ENCODE results near the gene MAN1A1. TPM values are rescaled to one million over a fixed set of nuclear protein-coding genes. Genes with fewer than 3 reads are reported as not detected.

Gene MAN1A1
- total RNA-seq, 1 donor from 2014 or later: 19.7 TPM

DNA sequence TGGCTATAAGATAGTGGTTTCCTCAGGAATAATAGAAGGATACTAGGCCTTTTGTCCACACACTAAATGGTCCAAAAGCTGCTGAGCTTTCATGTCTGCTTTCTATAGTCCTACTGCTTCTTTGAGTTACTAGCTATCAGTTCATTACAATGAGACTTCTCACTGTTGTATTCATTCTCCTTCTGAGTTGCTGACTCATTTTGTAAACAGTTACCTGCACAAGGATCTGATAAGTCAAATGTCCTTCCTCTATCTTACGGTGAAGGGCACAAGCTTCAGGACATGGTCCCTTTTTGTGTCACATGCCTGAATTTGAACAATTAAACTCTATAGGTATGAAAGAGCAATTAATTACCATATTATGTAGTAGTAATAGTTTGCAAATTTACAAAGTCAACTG is 90.5 kb downstream of the MAN1A1 start:
- intact Hi-C loops (cut with micrococcal nuclease): no loop called here
- H3K4me1 ChIP-seq: no peaks in the 10 kb centered on the region
- H3K27me3 ChIP-seq (ENCODE audit: low read depth): no peaks in the 10 kb centered on the region
- H3K27ac ChIP-seq (replicated peaks): no peak overlapping the region
- no peak for DNase-seq
- H3K4me3 ChIP-seq: no peak overlapping the region
- H3K9me3 ChIP-seq (replicated peaks): no peaks in the 10 kb centered on the region
- TF ChIP-seq, protein P1, sequence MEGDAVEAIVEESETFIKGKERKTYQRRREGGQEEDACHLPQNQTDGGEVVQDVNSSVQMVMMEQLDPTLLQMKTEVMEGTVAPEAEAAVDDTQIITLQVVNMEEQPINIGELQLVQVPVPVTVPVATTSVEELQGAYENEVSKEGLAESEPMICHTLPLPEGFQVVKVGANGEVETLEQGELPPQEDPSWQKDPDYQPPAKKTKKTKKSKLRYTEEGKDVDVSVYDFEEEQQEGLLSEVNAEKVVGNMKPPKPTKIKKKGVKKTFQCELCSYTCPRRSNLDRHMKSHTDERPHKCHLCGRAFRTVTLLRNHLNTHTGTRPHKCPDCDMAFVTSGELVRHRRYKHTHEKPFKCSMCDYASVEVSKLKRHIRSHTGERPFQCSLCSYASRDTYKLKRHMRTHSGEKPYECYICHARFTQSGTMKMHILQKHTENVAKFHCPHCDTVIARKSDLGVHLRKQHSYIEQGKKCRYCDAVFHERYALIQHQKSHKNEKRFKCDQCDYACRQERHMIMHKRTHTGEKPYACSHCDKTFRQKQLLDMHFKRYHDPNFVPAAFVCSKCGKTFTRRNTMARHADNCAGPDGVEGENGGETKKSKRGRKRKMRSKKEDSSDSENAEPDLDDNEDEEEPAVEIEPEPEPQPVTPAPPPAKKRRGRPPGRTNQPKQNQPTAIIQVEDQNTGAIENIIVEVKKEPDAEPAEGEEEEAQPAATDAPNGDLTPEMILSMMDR (IDR thresholded peaks at IDR 0.05; ENCODE audit: borderline replicate concordance): no peak
- no peaks in the 10 kb centered on the region for H3K36me3 ChIP-seq

DNA sequence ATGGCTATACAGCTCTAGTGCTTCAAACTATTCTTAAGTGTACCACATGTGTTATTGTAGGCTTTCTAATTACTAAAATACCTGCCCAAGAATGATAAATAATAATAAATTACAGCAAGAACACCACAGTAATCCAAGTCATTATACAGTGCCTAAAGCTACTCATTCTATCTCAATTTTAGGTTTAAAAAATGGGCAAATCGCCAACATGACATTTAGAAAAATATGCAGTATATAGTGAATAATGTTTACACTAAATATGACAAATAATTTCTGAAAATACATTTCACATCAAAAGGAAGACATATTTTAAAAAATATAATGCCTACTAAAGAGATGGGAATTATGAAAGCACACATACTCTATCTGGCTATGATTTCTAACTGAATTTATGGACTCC is 91.8 kb downstream of the MAN1A1 start:
- TF ChIP-seq, protein P1 (IDR thresholded peaks at IDR 0.05; ENCODE audit: borderline replicate concordance): no peak
- no peaks in the 10 kb centered on the region for H3K4me1 ChIP-seq
- H3K4me3 ChIP-seq: no peak overlapping the region
- H3K9me3 ChIP-seq (replicated peaks): no peaks in the 10 kb centered on the region
- H3K27ac ChIP-seq (replicated peaks): no peak overlapping the region
- intact Hi-C loops (cut with micrococcal nuclease): no loop called here
- no peaks in the 10 kb centered on the region for H3K36me3 ChIP-seq
- no peaks in the 10 kb centered on the region for H3K27me3 ChIP-seq (ENCODE audit: low read depth)
- DNase-seq: no peak

DNA sequence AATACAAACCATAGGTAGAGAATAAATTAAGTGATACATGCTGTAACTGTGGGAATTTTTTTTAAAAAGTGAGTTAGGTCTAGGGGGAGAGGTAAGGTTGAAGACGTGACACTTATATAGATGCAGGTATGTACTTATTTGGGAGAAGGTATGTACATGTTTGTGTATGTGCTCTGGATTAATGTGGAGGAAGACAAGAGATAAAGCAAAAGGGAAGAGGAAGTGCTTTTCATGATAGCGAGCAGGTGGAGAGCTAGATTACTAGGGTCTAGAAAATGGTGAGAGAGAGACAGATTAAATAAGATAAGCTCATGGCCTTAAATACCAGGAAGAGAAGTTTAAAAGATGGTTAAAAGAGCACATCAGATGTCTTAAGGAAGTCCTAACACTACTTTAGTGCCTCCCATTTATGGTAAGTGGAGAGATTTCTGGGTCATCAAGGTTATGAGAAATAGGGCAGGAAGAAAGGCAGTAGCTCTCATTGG is 92.5 kb downstream of the MAN1A1 start:
- Histone ChIP-seq H3K27me3 (ENCODE audit: low read depth) (no peaks in the 10 kb centered on the region), H3K4me3 (no peak overlapping the region), H3K36me3 (no peaks in the 10 kb centered on the region), H3K27ac (replicated peaks) (no peak overlapping the region), H3K4me1 (no peaks in the 10 kb centered on the region), H3K9me3 (replicated peaks) (no peaks in the 10 kb centered on the region)
- TF ChIP-seq, protein P1 (IDR thresholded peaks at IDR 0.05; ENCODE audit: borderline replicate concordance): no peak
- no peak for DNase-seq
- intact Hi-C loops (cut with micrococcal nuclease): no loop called here

DNA sequence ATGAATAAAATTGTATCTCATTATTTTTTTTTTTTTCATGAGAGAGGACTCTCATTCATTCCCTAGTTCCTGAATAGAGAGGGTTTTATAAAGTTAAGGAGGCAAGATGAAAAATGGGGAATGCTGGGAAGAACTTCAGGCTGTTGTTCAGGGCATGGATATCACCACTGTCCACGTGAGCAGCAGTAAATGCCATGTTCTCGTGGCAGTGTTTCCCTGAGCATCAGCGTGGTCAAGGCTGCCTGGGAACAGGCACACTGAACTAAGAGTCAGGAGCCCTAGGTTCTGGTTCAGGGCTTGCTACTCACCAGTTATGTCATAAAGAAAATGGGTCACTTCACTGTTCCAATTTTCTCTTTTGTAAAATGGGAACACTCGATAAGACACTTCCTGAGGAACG is 93.2 kb downstream of the MAN1A1 start:
- Histone ChIP-seq H3K9me3 (replicated peaks) (no peaks in the 10 kb centered on the region), H3K27me3 (ENCODE audit: low read depth) (no peaks in the 10 kb centered on the region), H3K4me3 (no peak overlapping the region), H3K4me1 (no peaks in the 10 kb centered on the region), H3K36me3 (no peaks in the 10 kb centered on the region), H3K27ac (replicated peaks) (no peak overlapping the region)
- TF ChIP-seq, protein P1 (IDR thresholded peaks at IDR 0.05; ENCODE audit: borderline replicate concordance): no peak
- no peak for DNase-seq
- intact Hi-C loops (cut with micrococcal nuclease): no loop called here

DNA sequence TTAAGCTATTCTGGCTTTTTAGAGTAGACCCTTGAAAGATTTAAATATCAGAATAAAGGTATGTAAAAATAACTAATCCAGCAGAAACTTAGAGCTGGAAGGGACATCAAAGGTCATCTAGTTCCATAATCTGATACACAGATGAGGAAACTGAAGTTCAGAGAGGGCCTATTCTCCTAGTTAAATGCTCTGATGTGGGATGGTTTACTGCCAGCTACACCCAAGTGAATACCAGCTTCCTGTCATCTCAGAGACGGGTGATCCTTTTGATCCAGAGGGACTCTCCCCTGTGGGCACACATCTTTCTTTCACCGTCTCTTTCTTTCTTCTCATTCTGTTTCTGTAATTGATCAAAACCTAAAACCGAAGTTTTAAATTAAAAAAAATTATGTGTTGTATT is 94.1 kb downstream of the MAN1A1 start:
- no peaks in the 10 kb centered on the region for H3K9me3 ChIP-seq (replicated peaks)
- TF ChIP-seq, protein P1 (IDR thresholded peaks at IDR 0.05; ENCODE audit: borderline replicate concordance): no peak

DNA sequence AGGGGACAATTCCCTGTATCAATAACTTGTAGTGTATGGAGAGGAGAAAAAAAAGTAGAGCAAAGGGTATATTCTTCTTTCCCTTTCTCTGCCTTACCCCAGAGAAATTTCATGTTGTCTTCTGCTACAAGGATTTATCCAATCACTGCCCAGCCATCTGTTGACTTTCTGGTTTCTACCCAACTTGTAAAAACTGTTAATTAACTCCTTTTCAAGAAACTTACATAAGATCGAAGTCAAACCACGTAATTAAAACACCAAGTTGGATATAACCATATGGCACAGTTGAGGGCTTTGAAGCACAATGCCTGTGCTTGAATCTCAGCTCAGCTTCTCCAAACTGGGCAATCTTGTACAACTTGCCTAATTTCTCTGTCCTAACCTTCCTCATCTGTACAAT is 99.5 kb downstream of the MAN1A1 start:
- no peak for DNase-seq
- H3K27ac ChIP-seq (replicated peaks): no peak overlapping the region
- H3K9me3 ChIP-seq (replicated peaks): no peaks in the 10 kb centered on the region
- H3K36me3 ChIP-seq: peaks cover 14% of the 10 kb centered on the region
- H3K27me3 ChIP-seq (ENCODE audit: low read depth): no peaks in the 10 kb centered on the region
- no peaks in the 10 kb centered on the region for H3K4me1 ChIP-seq
- TF ChIP-seq, protein P1 (IDR thresholded peaks at IDR 0.05; ENCODE audit: borderline replicate concordance): no peak
- no peak overlapping the region for H3K4me3 ChIP-seq
- intact Hi-C loops (cut with micrococcal nuclease): no loop called here

More for the DNA sequence above, 94.1 kb downstream of the MAN1A1 start:
- intact Hi-C loops (cut with micrococcal nuclease): no loop called here
- Histone ChIP-seq H3K27me3 (ENCODE audit: low read depth) (no peaks in the 10 kb centered on the region), H3K27ac (replicated peaks) (no peak overlapping the region), H3K4me1 (no peaks in the 10 kb centered on the region), H3K36me3 (no peaks in the 10 kb centered on the region), H3K4me3 (no peak overlapping the region)
- no peak for DNase-seq

Measured in left ventricle myocardium inferior (tissue), 1 donor.